H1 (cell line): ENCODE measurements around the gene SLC38A2. TPM values are rescaled to one million over a fixed set of nuclear protein-coding genes. Genes with fewer than 3 reads are reported as not detected.

Experiments
- BACH1 ChIP-seq: IDR thresholded peaks from 2 replicates; pipeline ENCODE4 v1.6.1; 2012; ENCODE audit warnings: low read length, improper control_type of control experiment
- BCL11A ChIP-seq, 2 experiments: IDR thresholded peaks; one replicate each; pipeline ENCODE4 v1.6.1; 2011; ENCODE audit warnings: low read depth in 2 of 2, low read length in 2 of 2, mild to moderate bottlenecking in 2 of 2
- CEBPB ChIP-seq: IDR thresholded peaks from 2 replicates; pipeline ENCODE4 v1.6.1; 2012; ENCODE audit warnings: low read depth, low read length
- CTBP2 ChIP-seq: IDR thresholded peaks from 2 replicates; pipeline ENCODE4 v1.7.0; 2011; ENCODE audit warnings: borderline replicate concordance, mild to moderate bottlenecking, moderate library complexity, mixed read lengths, low read length; ENCODE audit not compliant: insufficient read depth, insufficient read length
- GABPA ChIP-seq: IDR thresholded peaks from 2 replicates; pipeline ENCODE4 v1.6.1; 2011; ENCODE audit warnings: mild to moderate bottlenecking, low read length, moderate library complexity, borderline replicate concordance; ENCODE audit not compliant: insufficient read depth
- JUN ChIP-seq: IDR thresholded peaks from 2 replicates; pipeline ENCODE4 v1.6.1; 2011; ENCODE audit warnings: low read depth, mild to moderate bottlenecking, improper control_type of control experiment, low read length
- NANOG ChIP-seq: IDR thresholded peaks from 2 replicates; pipeline ENCODE4 v1.6.1; 2011; ENCODE audit warnings: low read length, low read depth, mild to moderate bottlenecking, inconsistent platforms; ENCODE audit not compliant: insufficient read depth, poor library complexity, severe bottlenecking
- NRF1 ChIP-seq: IDR thresholded peaks from 2 replicates; pipeline ENCODE4 v1.6.1; 2011; ENCODE audit warnings: mild to moderate bottlenecking, low read depth, low read length, improper control_type of control experiment
- RBBP5 ChIP-seq: IDR thresholded peaks from 2 replicates; pipeline ENCODE4 v1.7.1; 2012; ENCODE audit warnings: low read depth, mild to moderate bottlenecking, inconsistent platforms, low read length, moderate library complexity, borderline replicate concordance
- polyA plus RNA-seq, 7 experiments: library from polyadenylated mRNA; depleted of rRNA in 3 of 7; stranded (reverse) in 5 of 7; unstranded in 2 of 7; fragments of >200 nt in 5 of 7; fragments of 200-250 nt in 2 of 7; gene quantifications; 1 replicate in 5 of 7; 2 replicates in 1 of 7; 4 replicates in 1 of 7; pipeline versions ENCODE4 v1.2.1 to v1.2.3, GENCODE V29; 2011 to 2013; ENCODE audit warnings: missing spikeins in 2 of 7, mixed read lengths in 2 of 7
- total RNA-seq: library from RNA; stranded (reverse); fragmentation: NEBNext Ultra II Directional; extraction: Animal tissue kit (Norgen Biotek cat#: 25700); gene quantifications from 2 replicates; pipeline ENCODE4 v1.2.1, GENCODE V29; 2021
- TF ChIP-seq, protein P1 (sequence below): fragments of 300-600 bp; sonication (generic); IDR thresholded peaks from 2 replicates; pipeline ENCODE4 v1.7.1; 2012; ENCODE audit warnings: low read length, moderate library complexity, mild to moderate bottlenecking, inconsistent platforms; ENCODE audit not compliant: insufficient replicate concordance

Gene SLC38A2
- total and polyA plus RNA-seq, 2 of the 8 experiments (the other 6 are each of a cell fraction or from before 2014, with no cell fraction given): 163 to 684 TPM

DNA sequence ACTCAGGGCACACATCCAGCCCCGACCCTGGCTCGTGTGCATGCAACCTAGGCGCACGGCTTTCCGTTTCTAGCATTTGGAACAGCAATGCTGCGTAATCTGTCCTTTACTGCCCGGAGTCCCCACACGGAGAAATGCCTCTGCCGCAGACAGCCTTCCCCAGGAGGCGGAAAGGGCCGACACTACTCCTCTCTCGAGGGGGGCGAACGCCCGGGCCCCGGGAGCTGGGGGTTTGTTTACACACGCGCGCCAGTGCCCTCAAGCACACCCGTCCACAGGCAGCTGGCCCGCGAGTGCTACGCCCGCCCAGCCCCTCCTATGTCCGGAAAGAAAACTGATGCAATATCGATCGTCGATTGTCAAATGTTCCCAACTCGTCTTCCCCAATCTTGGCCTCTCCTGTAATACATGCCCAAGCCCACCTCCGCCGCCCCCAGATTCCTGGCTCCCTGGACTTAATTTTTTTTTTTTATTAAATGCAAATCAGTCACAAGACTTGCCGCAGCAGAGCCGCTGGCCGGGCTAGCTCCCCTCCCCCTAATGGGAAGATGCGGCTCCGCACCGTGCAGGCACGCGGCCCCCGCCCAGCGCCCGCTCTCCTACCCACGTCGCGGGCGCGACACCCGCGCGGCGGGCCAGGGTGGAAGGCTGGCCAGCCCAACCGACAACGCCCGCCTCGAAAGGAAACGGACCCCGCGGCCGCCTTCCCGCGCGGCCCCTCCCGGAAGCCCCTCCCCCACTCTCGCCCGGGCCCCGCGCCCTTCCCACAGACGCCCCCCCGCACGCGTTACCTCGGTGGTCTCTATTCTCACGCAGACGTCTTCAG is 642 bp downstream of the SLC38A2 start (continued):
- TF ChIP-seq, protein P1, sequence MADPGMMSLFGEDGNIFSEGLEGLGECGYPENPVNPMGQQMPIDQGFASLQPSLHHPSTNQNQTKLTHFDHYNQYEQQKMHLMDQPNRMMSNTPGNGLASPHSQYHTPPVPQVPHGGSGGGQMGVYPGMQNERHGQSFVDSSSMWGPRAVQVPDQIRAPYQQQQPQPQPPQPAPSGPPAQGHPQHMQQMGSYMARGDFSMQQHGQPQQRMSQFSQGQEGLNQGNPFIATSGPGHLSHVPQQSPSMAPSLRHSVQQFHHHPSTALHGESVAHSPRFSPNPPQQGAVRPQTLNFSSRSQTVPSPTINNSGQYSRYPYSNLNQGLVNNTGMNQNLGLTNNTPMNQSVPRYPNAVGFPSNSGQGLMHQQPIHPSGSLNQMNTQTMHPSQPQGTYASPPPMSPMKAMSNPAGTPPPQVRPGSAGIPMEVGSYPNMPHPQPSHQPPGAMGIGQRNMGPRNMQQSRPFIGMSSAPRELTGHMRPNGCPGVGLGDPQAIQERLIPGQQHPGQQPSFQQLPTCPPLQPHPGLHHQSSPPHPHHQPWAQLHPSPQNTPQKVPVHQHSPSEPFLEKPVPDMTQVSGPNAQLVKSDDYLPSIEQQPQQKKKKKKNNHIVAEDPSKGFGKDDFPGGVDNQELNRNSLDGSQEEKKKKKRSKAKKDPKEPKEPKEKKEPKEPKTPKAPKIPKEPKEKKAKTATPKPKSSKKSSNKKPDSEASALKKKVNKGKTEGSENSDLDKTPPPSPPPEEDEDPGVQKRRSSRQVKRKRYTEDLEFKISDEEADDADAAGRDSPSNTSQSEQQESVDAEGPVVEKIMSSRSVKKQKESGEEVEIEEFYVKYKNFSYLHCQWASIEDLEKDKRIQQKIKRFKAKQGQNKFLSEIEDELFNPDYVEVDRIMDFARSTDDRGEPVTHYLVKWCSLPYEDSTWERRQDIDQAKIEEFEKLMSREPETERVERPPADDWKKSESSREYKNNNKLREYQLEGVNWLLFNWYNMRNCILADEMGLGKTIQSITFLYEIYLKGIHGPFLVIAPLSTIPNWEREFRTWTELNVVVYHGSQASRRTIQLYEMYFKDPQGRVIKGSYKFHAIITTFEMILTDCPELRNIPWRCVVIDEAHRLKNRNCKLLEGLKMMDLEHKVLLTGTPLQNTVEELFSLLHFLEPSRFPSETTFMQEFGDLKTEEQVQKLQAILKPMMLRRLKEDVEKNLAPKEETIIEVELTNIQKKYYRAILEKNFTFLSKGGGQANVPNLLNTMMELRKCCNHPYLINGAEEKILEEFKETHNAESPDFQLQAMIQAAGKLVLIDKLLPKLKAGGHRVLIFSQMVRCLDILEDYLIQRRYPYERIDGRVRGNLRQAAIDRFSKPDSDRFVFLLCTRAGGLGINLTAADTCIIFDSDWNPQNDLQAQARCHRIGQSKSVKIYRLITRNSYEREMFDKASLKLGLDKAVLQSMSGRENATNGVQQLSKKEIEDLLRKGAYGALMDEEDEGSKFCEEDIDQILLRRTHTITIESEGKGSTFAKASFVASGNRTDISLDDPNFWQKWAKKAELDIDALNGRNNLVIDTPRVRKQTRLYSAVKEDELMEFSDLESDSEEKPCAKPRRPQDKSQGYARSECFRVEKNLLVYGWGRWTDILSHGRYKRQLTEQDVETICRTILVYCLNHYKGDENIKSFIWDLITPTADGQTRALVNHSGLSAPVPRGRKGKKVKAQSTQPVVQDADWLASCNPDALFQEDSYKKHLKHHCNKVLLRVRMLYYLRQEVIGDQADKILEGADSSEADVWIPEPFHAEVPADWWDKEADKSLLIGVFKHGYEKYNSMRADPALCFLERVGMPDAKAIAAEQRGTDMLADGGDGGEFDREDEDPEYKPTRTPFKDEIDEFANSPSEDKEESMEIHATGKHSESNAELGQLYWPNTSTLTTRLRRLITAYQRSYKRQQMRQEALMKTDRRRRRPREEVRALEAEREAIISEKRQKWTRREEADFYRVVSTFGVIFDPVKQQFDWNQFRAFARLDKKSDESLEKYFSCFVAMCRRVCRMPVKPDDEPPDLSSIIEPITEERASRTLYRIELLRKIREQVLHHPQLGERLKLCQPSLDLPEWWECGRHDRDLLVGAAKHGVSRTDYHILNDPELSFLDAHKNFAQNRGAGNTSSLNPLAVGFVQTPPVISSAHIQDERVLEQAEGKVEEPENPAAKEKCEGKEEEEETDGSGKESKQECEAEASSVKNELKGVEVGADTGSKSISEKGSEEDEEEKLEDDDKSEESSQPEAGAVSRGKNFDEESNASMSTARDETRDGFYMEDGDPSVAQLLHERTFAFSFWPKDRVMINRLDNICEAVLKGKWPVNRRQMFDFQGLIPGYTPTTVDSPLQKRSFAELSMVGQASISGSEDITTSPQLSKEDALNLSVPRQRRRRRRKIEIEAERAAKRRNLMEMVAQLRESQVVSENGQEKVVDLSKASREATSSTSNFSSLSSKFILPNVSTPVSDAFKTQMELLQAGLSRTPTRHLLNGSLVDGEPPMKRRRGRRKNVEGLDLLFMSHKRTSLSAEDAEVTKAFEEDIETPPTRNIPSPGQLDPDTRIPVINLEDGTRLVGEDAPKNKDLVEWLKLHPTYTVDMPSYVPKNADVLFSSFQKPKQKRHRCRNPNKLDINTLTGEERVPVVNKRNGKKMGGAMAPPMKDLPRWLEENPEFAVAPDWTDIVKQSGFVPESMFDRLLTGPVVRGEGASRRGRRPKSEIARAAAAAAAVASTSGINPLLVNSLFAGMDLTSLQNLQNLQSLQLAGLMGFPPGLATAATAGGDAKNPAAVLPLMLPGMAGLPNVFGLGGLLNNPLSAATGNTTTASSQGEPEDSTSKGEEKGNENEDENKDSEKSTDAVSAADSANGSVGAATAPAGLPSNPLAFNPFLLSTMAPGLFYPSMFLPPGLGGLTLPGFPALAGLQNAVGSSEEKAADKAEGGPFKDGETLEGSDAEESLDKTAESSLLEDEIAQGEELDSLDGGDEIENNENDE: peak; percentile 17
- TF ChIP-seq RBBP5: no peak
- no peak for TF ChIP-seq NRF1
- no peak; the same call in 1 of the 2 replicates for TF ChIP-seq BACH1
- TF ChIP-seq NANOG: no peak
- TF ChIP-seq CTBP2: no peak
- TF ChIP-seq CEBPB: peak; percentile 54; the same call in 1 of the 2 replicates
- no peak for TF ChIP-seq GABPA
- no peak for TF ChIP-seq JUN
- TF ChIP-seq BCL11A (IDR thresholded peaks at IDR 0.05; ENCODE audit: low read depth in 2 of 2, low read length in 2 of 2): no peak
